ENCODE results near the gene MMP25. TPM values are rescaled to one million over a fixed set of nuclear protein-coding genes. Genes with fewer than 3 reads are reported as not detected.
"Not testable (repeated sequence)": the region's sequence is repeated elsewhere in the genome, so short reads cannot be mapped to it uniquely, and the experiment has no call there.

Gene MMP25
- total RNA-seq, 2 experiments from 2014 or later, result 112 to 117 TPM

- Mint-ChIP-seq H3K4me1 (peaks cover 87% of the 10 kb centered on the region), H3K27ac (peak overlapping the region; percentile 100), H3K36me3 (ENCODE audit: low read depth) (peaks cover 42% of the 10 kb centered on the region), H3K4me3 (peak overlapping the region; percentile 77)
- H3K27me3 Mint-ChIP-seq, H3K9me3 Mint-ChIP-seq: not testable (repeated sequence)
- ChIA-PET POLR2A (interaction anchor here (1.5 to 6.7 kb wide), 2 partner anchors 7 to 56 kb away, joined by 5 to 187 read pairs; partner anchors contain the start of gene IL32), CTCF (interaction anchor here (1.0 to 6.2 kb wide), 2 partner anchors 10 to 57 kb away, joined by 3 to 62 read pairs; no protein-coding TSS in a partner anchor)
- peak; percentile 76 for DNase-seq
Observed at GRCh38 chr16:3072576-3073263, 26.4 kb downstream of the MMP25 start.

- ChIA-PET CTCF (interaction anchor here (1.0 to 6.2 kb wide), 2 partner anchors 9 to 56 kb away, joined by 3 to 62 read pairs; no protein-coding TSS in a partner anchor), POLR2A (interaction anchor here (1.5 to 6.7 kb wide), 4 partner anchors 8 to 56 kb away, joined by 5 to 187 read pairs (median 66); partner anchors contain the start of genes IL32 and MMP25)
- peaks cover 90% of the 10 kb centered on the region for H3K4me1 Mint-ChIP-seq
- H3K36me3 Mint-ChIP-seq (ENCODE audit: low read depth), result peaks cover 41% of the 10 kb centered on the region
- H3K27me3 Mint-ChIP-seq, result no peaks in the 10 kb centered on the region
- peak overlapping the region; percentile 77 for H3K4me3 Mint-ChIP-seq
- peak overlapping the region; percentile 100 for H3K27ac Mint-ChIP-seq
- no peak for DNase-seq
- H3K9me3 Mint-ChIP-seq, result peaks cover 2% of the 10 kb centered on the region
Observed at GRCh38 chr16:3073448-3073847, 27.1 kb downstream of the MMP25 start.

GRCh38 chr16:3074860-3075522, 28.6 kb downstream of the MMP25 start:
- ChIA-PET POLR2A (interaction anchor here (0.6 to 6.7 kb wide), 24 partner anchors 10 to 324 kb away, joined by 3 to 187 read pairs (median 6); partner anchors contain the start of genes IL32, MMP25, ZNF213 and ZNF263), CTCF (interaction anchor here (0.6 to 6.2 kb wide), 18 partner anchors 9 to 109 kb away, joined by 3 to 62 read pairs (median 4); partner anchors contain the start of genes IL32, ZNF213 and ZSCAN10)
- H3K27me3 Mint-ChIP-seq, result no peaks in the 10 kb centered on the region
- H3K4me1 Mint-ChIP-seq, result peaks cover 88% of the 10 kb centered on the region
- DNase-seq, result peak; percentile 94
- peak overlapping the region; percentile 100 for H3K27ac Mint-ChIP-seq
- H3K36me3 Mint-ChIP-seq (ENCODE audit: low read depth), result peaks cover 39% of the 10 kb centered on the region
- H3K4me3 Mint-ChIP-seq, result peak overlapping the region; percentile 77
- peaks cover 9% of the 10 kb centered on the region for H3K9me3 Mint-ChIP-seq

- CTCF ChIA-PET, result interaction anchor here (0.6 to 6.2 kb wide), 11 partner anchors 10 to 84 kb away, joined by 3 to 62 read pairs (median 7); partner anchors contain the start of gene IL32
- peaks cover 10% of the 10 kb centered on the region for H3K9me3 Mint-ChIP-seq
- DNase-seq, result peak; percentile 47
- peak overlapping the region; percentile 100 for H3K27ac Mint-ChIP-seq
- H3K36me3 Mint-ChIP-seq (ENCODE audit: low read depth), result peaks cover 35% of the 10 kb centered on the region
- H3K4me1 Mint-ChIP-seq, result peaks cover 84% of the 10 kb centered on the region
- H3K27me3 Mint-ChIP-seq, result no peaks in the 10 kb centered on the region
- H3K4me3 Mint-ChIP-seq, result peak overlapping the region; percentile 77
- POLR2A ChIA-PET, result interaction anchor here (0.7 to 6.7 kb wide), 24 partner anchors 10 to 208 kb away, joined by 3 to 187 read pairs (median 6); partner anchors contain the start of genes IL32, MMP25, ZNF213 and ZNF263
Observed at GRCh38 chr16:3075523-3075915, 29.2 kb downstream of the MMP25 start.

- Mint-ChIP-seq H3K4me1 (peaks cover 83% of the 10 kb centered on the region), H3K9me3 (peaks cover 13% of the 10 kb centered on the region), H3K36me3 (ENCODE audit: low read depth) (peaks cover 38% of the 10 kb centered on the region), H3K4me3 (peak overlapping the region; percentile 77), H3K27ac (peak overlapping the region; percentile 100)
- not testable (repeated sequence) for H3K27me3 Mint-ChIP-seq, DNase-seq
- ChIA-PET POLR2A (interaction anchor here (0.7 to 6.7 kb wide), 18 partner anchors 9 to 208 kb away, joined by 3 to 187 read pairs (median 12); partner anchors contain the start of genes IL32, MMP25, ZNF213 and ZNF263), CTCF (interaction anchor here (0.6 to 6.2 kb wide), 8 partner anchors 10 to 105 kb away, joined by 3 to 62 read pairs (median 12); no protein-coding TSS in a partner anchor)
Observed at GRCh38 chr16:3075946-3076345, 29.6 kb downstream of the MMP25 start.

- peak overlapping the region; percentile 100 for H3K27ac Mint-ChIP-seq
- H3K27me3 Mint-ChIP-seq, result no peaks in the 10 kb centered on the region
- POLR2A ChIA-PET, result interaction anchor here (1.0 to 6.7 kb wide), 16 partner anchors 9 to 433 kb away, joined by 3 to 187 read pairs (median 18); partner anchors contain the start of genes IL32, MMP25, TNFRSF12A and ZNF213
- H3K36me3 Mint-ChIP-seq (ENCODE audit: low read depth), result peaks cover 40% of the 10 kb centered on the region
- peaks cover 81% of the 10 kb centered on the region for H3K4me1 Mint-ChIP-seq
- peak overlapping the region; percentile 77 for H3K4me3 Mint-ChIP-seq
- CTCF ChIA-PET, result interaction anchor here (0.7 to 6.2 kb wide), 10 partner anchors 9 to 56 kb away, joined by 3 to 62 read pairs (median 8); partner anchors contain the start of gene TNFRSF12A
- H3K9me3 Mint-ChIP-seq, result peaks cover 16% of the 10 kb centered on the region
- DNase-seq, result no peak
Observed at GRCh38 chr16:3076577-3076976, 30.2 kb downstream of the MMP25 start.

GRCh38 chr16:3080024-3080423, 33.7 kb downstream of the MMP25 start:
- Mint-ChIP-seq H3K4me3 (no peak overlapping the region), H3K36me3 (ENCODE audit: low read depth) (peaks cover 37% of the 10 kb centered on the region), H3K27me3 (no peaks in the 10 kb centered on the region), H3K9me3 (peaks cover 16% of the 10 kb centered on the region), H3K27ac (peak overlapping the region; percentile 9), H3K4me1 (peaks cover 63% of the 10 kb centered on the region)
- ChIA-PET CTCF (interaction anchor here (1.6 to 1.7 kb wide), 3 partner anchors 13 to 49 kb away, joined by 3 to 11 read pairs (median 6); no protein-coding TSS in a partner anchor), POLR2A (interaction anchor here (0.6 to 1.6 kb wide), 6 partner anchors 11 to 100 kb away, joined by 3 to 8 read pairs (median 4); partner anchors contain the start of genes IL32, PKMYT1 and ZNF213)
- DNase-seq, result no peak

GRCh38 chr16:3081957-3082356, 35.6 kb downstream of the MMP25 start:
- Mint-ChIP-seq H3K36me3 (ENCODE audit: low read depth) (peaks cover 31% of the 10 kb centered on the region), H3K9me3 (peaks cover 16% of the 10 kb centered on the region), H3K4me1 (peaks cover 55% of the 10 kb centered on the region)
- DNase-seq, H3K27ac Mint-ChIP-seq, POLR2A ChIA-PET, H3K4me3 Mint-ChIP-seq, H3K27me3 Mint-ChIP-seq: not testable (repeated sequence)
- CTCF ChIA-PET, result interaction anchor here (0.7 to 1.0 kb wide), 2 partner anchors 8 to 54 kb away, joined by 3 read pairs; no protein-coding TSS in a partner anchor

- not testable (repeated sequence) for H3K27ac Mint-ChIP-seq, H3K4me3 Mint-ChIP-seq, H3K27me3 Mint-ChIP-seq, DNase-seq
- H3K36me3 Mint-ChIP-seq (ENCODE audit: low read depth), result peaks cover 22% of the 10 kb centered on the region
- CTCF ChIA-PET, result interaction anchor here (1.3 to 1.9 kb wide), 2 partner anchors 12 to 18 kb away, joined by 4 to 7 read pairs; no protein-coding TSS in a partner anchor
- H3K4me1 Mint-ChIP-seq, result peaks cover 52% of the 10 kb centered on the region
- POLR2A ChIA-PET, result interaction anchor here (0.8 kb wide), 1 partner anchor 41 kb away, joined by 3 read pairs; no protein-coding TSS in a partner anchor
- peaks cover 14% of the 10 kb centered on the region for H3K9me3 Mint-ChIP-seq
Observed at GRCh38 chr16:3083408-3083807, 37.0 kb downstream of the MMP25 start.

- no peak for DNase-seq
- POLR2A ChIA-PET, result interaction anchor here (1.0 to 1.6 kb wide), 2 partner anchors 8 to 16 kb away, joined by 4 read pairs; no protein-coding TSS in a partner anchor
- CTCF ChIA-PET, result interaction anchor here (0.7 to 3.8 kb wide), 5 partner anchors 8 to 42 kb away, joined by 3 to 16 read pairs (median 4); no protein-coding TSS in a partner anchor
- Mint-ChIP-seq H3K4me1 (peaks cover 47% of the 10 kb centered on the region), H3K4me3 (no peak overlapping the region), H3K9me3 (peaks cover 13% of the 10 kb centered on the region), H3K27me3 (no peaks in the 10 kb centered on the region), H3K36me3 (ENCODE audit: low read depth) (peaks cover 14% of the 10 kb centered on the region), H3K27ac (no peak overlapping the region)
Observed at GRCh38 chr16:3084491-3084890, 38.1 kb downstream of the MMP25 start.

- H3K4me1 Mint-ChIP-seq, result peaks cover 42% of the 10 kb centered on the region
- H3K27ac Mint-ChIP-seq, result no peak overlapping the region
- H3K9me3 Mint-ChIP-seq, result peaks cover 6% of the 10 kb centered on the region
- CTCF ChIA-PET, result interaction anchor here (1.1 to 3.8 kb wide), 3 partner anchors 9 to 45 kb away, joined by 3 to 16 read pairs (median 10); no protein-coding TSS in a partner anchor
- POLR2A ChIA-PET, result interaction anchor here (1.0 to 1.6 kb wide), 2 partner anchors 9 to 17 kb away, joined by 4 read pairs; no protein-coding TSS in a partner anchor
- H3K36me3 Mint-ChIP-seq (ENCODE audit: low read depth), result peaks cover 8% of the 10 kb centered on the region
- DNase-seq, result no peak
- H3K27me3 Mint-ChIP-seq, result no peaks in the 10 kb centered on the region
- no peak overlapping the region for H3K4me3 Mint-ChIP-seq
Observed at GRCh38 chr16:3084969-3085670, 38.8 kb downstream of the MMP25 start.
